Glutamatergic neuron (in vitro differentiated cells): ENCODE results near the gene NECAB2. TPM values are rescaled to one million over a fixed set of nuclear protein-coding genes. Genes with fewer than 3 reads are reported as not detected.
A peak's percentile ranks its signal among the peaks of the same experiment; 100 is the strongest.

Experiments
- DNase-seq: peaks from one replicate; pipeline ENCODE4 v3.0.0; 2022
- H3K27ac Mint-ChIP-seq: one replicate; pipeline ENCODE4 v1.8.0; 2020; ENCODE audit warnings: mild to moderate bottlenecking, mixed read lengths, inconsistent platforms; ENCODE audit not compliant: unreplicated experiment
- H3K27me3 Mint-ChIP-seq: one replicate; pipeline ENCODE4 v1.8.0; 2020; ENCODE audit warnings: mild to moderate bottlenecking, moderate library complexity, mixed read lengths, inconsistent platforms; ENCODE audit not compliant: unreplicated experiment
- H3K36me3 Mint-ChIP-seq: one replicate; pipeline ENCODE4 v1.8.0; 2020; ENCODE audit warnings: mild to moderate bottlenecking, mixed read lengths, inconsistent platforms; ENCODE audit not compliant: unreplicated experiment
- H3K4me1 Mint-ChIP-seq: one replicate; pipeline ENCODE4 v1.8.0; 2020; ENCODE audit warnings: mild to moderate bottlenecking, low read depth, mixed read lengths, inconsistent platforms; ENCODE audit not compliant: unreplicated experiment
- H3K4me3 Mint-ChIP-seq: one replicate; pipeline ENCODE4 v1.8.0; 2020; ENCODE audit warnings: mild to moderate bottlenecking, mixed read lengths, inconsistent platforms; ENCODE audit not compliant: unreplicated experiment
- H3K9me3 Mint-ChIP-seq: one replicate; pipeline ENCODE4 v1.8.0; 2020; ENCODE audit warnings: mild to moderate bottlenecking, moderate library complexity, mixed read lengths, inconsistent platforms; ENCODE audit not compliant: unreplicated experiment
- total RNA-seq: library from RNA; stranded (reverse); fragmentation: NEBNext Ultra II Directional; extraction: Animal tissue kit (Norgen Biotek cat#: 25700); gene quantifications from one replicate; pipeline ENCODE4 v1.2.1, GENCODE V29; 2021; ENCODE audit not compliant: unreplicated experiment
- TF ChIP-seq, protein P1 (sequence below): fragments of 200-600 bp; sonication (generic); IDR thresholded peaks from one replicate; pipeline ENCODE4 v1.5.0; 2021; ENCODE audit not compliant: partially characterized antibody, unreplicated experiment

NECAB2 gene
- total RNA-seq, 1 donor from 2014 or later: 112 TPM

DNA sequence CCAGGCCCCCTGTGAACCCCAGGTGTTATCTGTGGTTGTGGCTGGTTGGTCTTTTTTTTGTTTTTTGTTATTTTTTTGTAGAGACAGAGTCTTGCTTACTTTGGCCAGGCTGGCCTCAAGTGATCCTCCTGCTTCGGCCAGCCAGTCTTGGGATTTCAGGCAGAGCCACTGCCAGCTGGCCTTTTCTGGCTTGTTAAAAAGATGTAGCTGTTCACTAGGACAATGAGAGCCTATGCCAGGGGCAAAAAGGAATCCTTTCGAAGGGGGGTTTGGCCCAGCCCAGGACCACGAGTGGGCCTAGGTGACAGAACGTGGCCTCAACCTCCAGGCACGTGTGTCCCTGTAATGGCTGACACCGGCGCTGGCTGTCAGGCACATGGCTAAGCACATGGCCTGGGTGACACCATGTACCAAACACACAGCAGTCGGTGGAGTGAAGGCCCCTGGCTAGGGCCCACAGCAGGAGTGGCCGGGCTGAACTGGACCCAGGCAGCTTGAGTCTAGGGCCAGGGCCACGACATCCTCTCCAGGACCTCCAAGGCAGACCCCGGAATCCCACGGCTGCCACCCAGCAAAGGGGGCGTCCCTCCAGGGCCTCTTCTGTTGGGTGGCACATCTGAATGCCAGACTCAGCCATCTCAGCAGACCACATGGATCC, 81.5 kb downstream of the NECAB2 start:
- H3K36me3 Mint-ChIP-seq: peaks cover 20% of the 10 kb centered on the region
- H3K4me1 Mint-ChIP-seq: peaks cover 21% of the 10 kb centered on the region
- peaks cover 12% of the 10 kb centered on the region for H3K9me3 Mint-ChIP-seq
- TF ChIP-seq, protein P1, sequence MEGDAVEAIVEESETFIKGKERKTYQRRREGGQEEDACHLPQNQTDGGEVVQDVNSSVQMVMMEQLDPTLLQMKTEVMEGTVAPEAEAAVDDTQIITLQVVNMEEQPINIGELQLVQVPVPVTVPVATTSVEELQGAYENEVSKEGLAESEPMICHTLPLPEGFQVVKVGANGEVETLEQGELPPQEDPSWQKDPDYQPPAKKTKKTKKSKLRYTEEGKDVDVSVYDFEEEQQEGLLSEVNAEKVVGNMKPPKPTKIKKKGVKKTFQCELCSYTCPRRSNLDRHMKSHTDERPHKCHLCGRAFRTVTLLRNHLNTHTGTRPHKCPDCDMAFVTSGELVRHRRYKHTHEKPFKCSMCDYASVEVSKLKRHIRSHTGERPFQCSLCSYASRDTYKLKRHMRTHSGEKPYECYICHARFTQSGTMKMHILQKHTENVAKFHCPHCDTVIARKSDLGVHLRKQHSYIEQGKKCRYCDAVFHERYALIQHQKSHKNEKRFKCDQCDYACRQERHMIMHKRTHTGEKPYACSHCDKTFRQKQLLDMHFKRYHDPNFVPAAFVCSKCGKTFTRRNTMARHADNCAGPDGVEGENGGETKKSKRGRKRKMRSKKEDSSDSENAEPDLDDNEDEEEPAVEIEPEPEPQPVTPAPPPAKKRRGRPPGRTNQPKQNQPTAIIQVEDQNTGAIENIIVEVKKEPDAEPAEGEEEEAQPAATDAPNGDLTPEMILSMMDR: no peak
- H3K4me3 Mint-ChIP-seq: no peak overlapping the region
- H3K27ac Mint-ChIP-seq: peak overlapping the region; percentile 68
- peaks cover 12% of the 10 kb centered on the region for H3K27me3 Mint-ChIP-seq
- DNase-seq: no peak

DNA sequence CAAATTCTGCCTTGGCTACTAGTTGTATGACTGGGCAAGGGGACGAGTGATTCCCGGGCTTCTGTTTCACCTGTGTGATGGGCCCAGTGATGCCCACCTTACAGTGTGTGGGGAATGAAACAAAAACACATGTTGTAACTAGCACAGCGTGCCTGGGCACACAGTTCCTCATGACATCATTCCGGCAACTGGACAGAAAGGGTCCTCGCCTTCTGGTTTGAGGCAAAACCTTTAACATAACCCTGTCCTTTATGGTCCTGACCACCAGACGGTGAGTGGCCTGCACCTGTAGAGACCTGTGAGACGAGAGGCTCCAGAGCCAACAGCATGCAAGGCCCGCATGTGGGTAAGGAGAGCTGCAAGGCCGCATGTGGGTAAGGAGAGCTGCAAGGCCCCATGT, 82.3 kb downstream of the NECAB2 start:
- H3K36me3 Mint-ChIP-seq: peaks cover 20% of the 10 kb centered on the region
- TF ChIP-seq, protein P1: no peak
- peaks cover 12% of the 10 kb centered on the region for H3K9me3 Mint-ChIP-seq
- peaks cover 18% of the 10 kb centered on the region for H3K4me1 Mint-ChIP-seq
- H3K27me3 Mint-ChIP-seq: peaks cover 12% of the 10 kb centered on the region
- peak overlapping the region; percentile 36 for H3K4me3 Mint-ChIP-seq
- peak overlapping the region; percentile 6 for H3K27ac Mint-ChIP-seq
- no peak for DNase-seq

DNA sequence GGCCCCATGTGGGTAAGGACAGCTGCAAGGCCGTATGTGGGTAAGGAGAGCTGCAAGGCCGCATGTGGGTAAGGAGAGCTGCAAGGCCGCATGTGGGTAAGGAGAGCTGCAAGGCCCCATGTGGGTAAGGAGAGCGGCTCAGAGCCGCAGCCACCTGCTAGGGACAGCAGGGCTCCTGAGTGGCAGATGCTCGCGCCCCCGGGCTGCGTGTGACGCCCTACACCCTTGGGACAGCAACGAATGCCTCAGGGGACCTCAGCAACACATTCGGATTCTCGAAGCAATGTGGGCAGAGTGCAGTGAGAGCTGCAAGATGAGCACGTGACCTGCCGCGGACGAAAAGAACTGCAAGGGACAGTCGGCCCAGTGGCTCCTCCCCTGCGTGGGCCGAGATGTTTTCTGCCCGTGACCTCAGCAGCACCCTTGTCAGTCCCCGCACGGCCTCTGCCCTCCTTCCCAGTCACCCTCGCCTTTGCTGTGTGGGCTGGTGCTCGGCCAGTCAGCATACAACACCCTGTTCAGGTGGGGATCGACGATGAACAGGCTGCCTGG, 84.1 kb downstream of the NECAB2 start:
- peak overlapping the region; percentile 13 for H3K4me3 Mint-ChIP-seq
- H3K27me3 Mint-ChIP-seq: peaks cover 12% of the 10 kb centered on the region
- TF ChIP-seq, protein P1: no peak
- peak overlapping the region; percentile 87 for H3K27ac Mint-ChIP-seq
- peaks cover 10% of the 10 kb centered on the region for H3K9me3 Mint-ChIP-seq
- peaks cover 20% of the 10 kb centered on the region for H3K36me3 Mint-ChIP-seq
- peak; percentile 64 for DNase-seq
- H3K4me1 Mint-ChIP-seq: peaks cover 22% of the 10 kb centered on the region

Other genes with a start within 250 kb of the NECAB2 start
- gene HSBP1, start 160.3 kb upstream of the NECAB2 start, total RNA-seq: 218 TPM
- gene MLYCD, start 69.1 kb upstream of the NECAB2 start, total RNA-seq: 9.5 TPM
- gene OSGIN1, start 15.0 kb upstream of the NECAB2 start, total RNA-seq: not detected
- not detected for gene SLC38A8, start 74.6 kb downstream of the NECAB2 start, total RNA-seq
- 105 TPM for gene MBTPS1, start 148.7 kb downstream of the NECAB2 start, total RNA-seq
- gene HSDL1, start 176.9 kb downstream of the NECAB2 start, total RNA-seq: 81.7 TPM
- 0.56 TPM for gene DNAAF1, start 177.1 kb downstream of the NECAB2 start, total RNA-seq
- gene TAF1C, start 218.8 kb downstream of the NECAB2 start, total RNA-seq: 74.7 TPM
- not detected for gene ADAD2, start 222.9 kb downstream of the NECAB2 start, total RNA-seq